ENCODE measurements around the gene YIF1B. TPM values are rescaled to one million over a fixed set of nuclear protein-coding genes. Genes with fewer than 3 reads are reported as not detected.

Gene YIF1B
- total and polyA plus RNA-seq, 9 of the 15 experiments (the other 6 are each of a cell fraction or from before 2014, with no cell fraction given), result 8.5 to 586 (median 323) TPM

GRCh38 chr19:38358071-38358470 is 42.3 kb upstream of the YIF1B start:
- H3K9me3 ChIP-seq (replicated peaks; ENCODE audit: control insufficient read depth, insufficient read depth, low read depth, low read length), result no peaks in the 10 kb centered on the region
- no peak overlapping the region for H3K9ac ChIP-seq (ENCODE audit: insufficient read depth in 1 of 2, low read depth in 2 of 2, low read length in 2 of 2)
- ChIA-PET CTCF (ENCODE audit: low intra/inter-chr PET ratio) (interaction anchor here (0.6 kb wide), 1 partner anchor 944 kb away, joined by 4 read pairs; no protein-coding TSS in a partner anchor), POLR2A (interaction anchor here (0.7 to 1.7 kb wide), 5 partner anchors 11 to 216 kb away, joined by 3 to 4 read pairs (median 4); partner anchors contain the start of gene PSMD8)
- no peaks in the 10 kb centered on the region for H3K79me2 ChIP-seq (ENCODE audit: control insufficient read depth, insufficient read depth, low read length)
- H2AFZ ChIP-seq (ENCODE audit: low read depth, low read length), result no peak overlapping the region
- peaks cover 8 to 23% of the 10 kb centered on the region in 2 experiments; a peak in 4 of 5 replicates for H3K4me1 ChIP-seq (replicated peaks in 1 of 2; ENCODE audit: control insufficient read depth in 2 of 2, insufficient read depth in 2 of 2, low read length in 2 of 2)
- no peaks in the 10 kb centered on the region for H3K36me3 ChIP-seq (ENCODE audit: control insufficient read depth, insufficient read depth, low read length)
- no peak for DNase-seq (ENCODE audit: extremely low read depth in 1 of 4, low spot score in 3 of 4)
- 12% methylated on average over 5 of the region's 5 CpGs for WGBS (ENCODE audit: insufficient coverage, low coverage, missing lambda C conversion rate)
- no peak for FAIRE-seq
- H3K4me2 ChIP-seq (ENCODE audit: insufficient read depth, low read length), result no peak overlapping the region
- in situ Hi-C loops (cut with MboI) (no loop called here), intact Hi-C loops (cut with micrococcal nuclease) (no loop called here)
- no peak for TF ChIP-seq ZNF436 (CRISPR knock-in tag; IDR thresholded peaks at IDR 0.05)
- no peak for TF ChIP-seq RAD51 (IDR thresholded peaks at IDR 0.05; ENCODE audit: borderline replicate concordance, low read depth)
- TF ChIP-seq SETDB1 (IDR thresholded peaks at IDR 0.05; ENCODE audit: low read length), result no peak
- no peak for TF ChIP-seq HDAC8 (tag; IDR thresholded peaks at IDR 0.05)
- no peak for TF ChIP-seq L3MBTL2 (IDR thresholded peaks at IDR 0.05)
- H3K27ac ChIP-seq (ENCODE audit: extremely low read depth, low read depth, low read length), result no peak overlapping the region
- ATAC-seq, result no peak
- no TSS peak for BruUV-seq (replicated peaks)
- H3K9me1 ChIP-seq (ENCODE audit: control insufficient read depth, insufficient read depth, low read length), result no peaks in the 10 kb centered on the region
- H4K20me1 ChIP-seq (replicated peaks; ENCODE audit: control insufficient read depth, insufficient read depth, low read length), result peaks cover 10% of the 10 kb centered on the region; the same call in 1 of the 2 replicates
- no peak overlapping the region for H3K4me3 ChIP-seq
- peaks cover 24 to 33% of the 10 kb centered on the region in 2 experiments for H3K27me3 ChIP-seq (ENCODE audit: control insufficient read depth in 2 of 2, insufficient read depth in 2 of 2, low read length in 2 of 2)

All from K562 (cell line).